Activated T-cell treated with anti-CD3 and anti-CD28 coated beads, Interleukin-2, amount 50 U/mL, for 4 hours (primary cell): ENCODE measurements around the gene CXCR6. TPM values are rescaled to one million over a fixed set of nuclear protein-coding genes. Genes with fewer than 3 reads are reported as not detected.

Experiments
- ATAC-seq, 2 donors: fragments of 200-7000 bp; cut with Tn5 transposase; one replicate each; pipeline ENCODE4 v1.10.0; 2021
- DNase-seq: peaks from one replicate; pipeline ENCODE4 v3.0.0-alpha.2; 2020
- H3K27me3 Mint-ChIP-seq: one replicate; pipeline ENCODE4 v1.8.0; 2021; ENCODE audit warnings: low read depth, mixed read lengths
- H3K36me3 Mint-ChIP-seq: one replicate; pipeline ENCODE4 v1.8.0; 2022; ENCODE audit warnings: mixed read lengths; ENCODE audit not compliant: insufficient read depth
- H3K4me1 Mint-ChIP-seq: one replicate; pipeline ENCODE4 v1.8.0; 2021; ENCODE audit warnings: low read depth, mixed read lengths
- H3K4me3 Mint-ChIP-seq: one replicate; pipeline ENCODE4 v1.8.0; 2021; ENCODE audit warnings: mild to moderate bottlenecking, moderate library complexity, mixed read lengths
- H3K9me3 Mint-ChIP-seq: one replicate; pipeline ENCODE4 v1.8.0; 2021; ENCODE audit warnings: mixed read lengths
- total RNA-seq, 3 donors: library from RNA; stranded (reverse); gene quantifications; one replicate each; pipeline ENCODE4 v1.2.1, GENCODE V29; 2021

CXCR6 gene
- total RNA-seq, 3 donors from 2014 or later, result 1.4 to 2.6 (median 1.6) TPM

DNA sequence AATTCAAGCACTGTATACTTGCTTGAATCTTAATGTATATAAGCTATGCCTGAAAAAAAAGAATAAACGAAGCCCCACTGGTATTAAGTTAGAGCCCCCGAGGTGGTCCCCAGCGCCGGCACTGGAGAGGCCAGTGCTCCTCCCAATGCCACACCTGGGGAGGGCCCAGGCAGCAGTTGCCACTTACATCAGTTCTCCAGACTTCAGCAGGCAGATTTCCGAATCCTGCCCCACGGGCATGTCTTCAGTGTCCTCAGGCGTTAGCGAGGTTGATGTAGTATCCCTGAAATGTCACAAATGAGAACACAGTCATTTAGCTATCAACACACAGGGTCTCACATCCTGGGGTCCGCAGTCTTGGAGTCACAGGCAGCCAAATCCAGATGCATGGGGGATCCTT, 7.0 kb upstream of the CXCR6 start:
- Mint-ChIP-seq H3K4me1 (peaks cover 18% of the 10 kb centered on the region), H3K36me3 (peaks cover 46% of the 10 kb centered on the region), H3K9me3 (no peaks in the 10 kb centered on the region), H3K27me3 (no peaks in the 10 kb centered on the region), H3K4me3 (no peak overlapping the region)
- no peak for ATAC-seq
- DNase-seq, result no peak

DNA sequence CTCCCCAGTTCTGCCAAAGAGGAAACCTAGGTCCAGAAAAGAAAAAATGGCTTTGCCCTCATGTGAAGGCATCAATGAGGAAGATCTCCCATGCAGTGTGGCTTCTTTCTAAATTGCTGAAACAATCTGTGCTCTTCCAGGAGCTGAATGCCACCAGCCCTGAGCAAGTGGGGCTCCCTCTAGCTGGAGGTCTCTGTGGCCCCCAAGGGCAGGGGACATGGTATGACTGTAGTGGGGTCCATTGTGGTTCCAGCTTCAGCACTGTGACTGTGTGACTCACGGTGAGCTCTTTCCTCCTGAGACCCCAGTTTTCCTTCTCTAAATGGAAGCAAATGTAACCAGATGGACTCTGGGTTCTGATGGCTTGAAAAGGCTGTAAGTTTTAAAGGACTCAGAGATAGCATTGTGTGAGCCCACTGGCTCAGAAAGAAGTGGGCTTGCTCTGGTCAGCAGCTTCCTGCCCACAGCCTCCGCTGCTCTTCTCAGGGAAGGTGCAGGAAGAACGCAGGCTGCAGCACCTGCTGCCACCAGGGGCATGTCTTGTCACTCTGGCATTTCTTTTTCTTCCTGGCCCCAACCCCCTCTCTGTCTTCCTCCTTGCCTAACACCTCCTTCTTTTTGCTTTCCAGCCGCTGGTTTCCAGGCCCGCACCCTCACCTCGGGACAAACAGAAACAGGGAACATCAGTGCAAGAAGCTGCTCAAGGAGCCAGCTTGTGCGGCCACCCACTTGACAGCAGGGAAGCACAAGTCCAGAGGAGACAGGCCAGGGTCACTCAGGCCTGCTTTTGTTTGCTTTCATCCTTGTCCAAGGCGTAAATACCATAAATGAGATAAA, 5.8 kb upstream of the CXCR6 start:
- Mint-ChIP-seq H3K4me1 (peaks cover 26% of the 10 kb centered on the region), H3K27me3 (no peaks in the 10 kb centered on the region), H3K4me3 (no peak overlapping the region), H3K36me3 (peaks cover 40% of the 10 kb centered on the region), H3K9me3 (no peaks in the 10 kb centered on the region)
- no peak for ATAC-seq
- DNase-seq, result no peak

DNA sequence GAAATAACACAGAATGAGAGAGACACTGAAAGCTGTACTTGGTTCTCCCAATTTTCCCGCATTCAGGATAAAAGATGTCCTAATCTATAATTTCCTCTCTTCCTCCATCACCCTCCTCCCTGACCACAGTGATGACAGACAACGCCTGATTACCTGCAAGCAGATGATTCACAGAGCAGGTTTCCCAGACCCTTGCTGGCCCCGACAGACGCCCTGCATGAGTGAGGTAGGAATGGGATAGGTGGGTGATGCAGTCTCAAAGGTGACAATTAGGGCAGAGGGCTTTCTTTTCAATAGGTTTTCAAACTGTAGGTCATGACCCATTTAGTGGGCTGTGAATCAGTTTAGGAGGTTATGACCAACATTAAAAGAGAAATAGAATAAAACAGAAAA, 5.2 kb upstream of the CXCR6 start:
- no peaks in the 10 kb centered on the region for H3K27me3 Mint-ChIP-seq
- no peak overlapping the region for H3K4me3 Mint-ChIP-seq
- DNase-seq (no peak), ATAC-seq (no peak)
- H3K9me3 Mint-ChIP-seq, result no peaks in the 10 kb centered on the region
- H3K36me3 Mint-ChIP-seq, result peaks cover 36% of the 10 kb centered on the region
- peaks cover 32% of the 10 kb centered on the region for H3K4me1 Mint-ChIP-seq

DNA sequence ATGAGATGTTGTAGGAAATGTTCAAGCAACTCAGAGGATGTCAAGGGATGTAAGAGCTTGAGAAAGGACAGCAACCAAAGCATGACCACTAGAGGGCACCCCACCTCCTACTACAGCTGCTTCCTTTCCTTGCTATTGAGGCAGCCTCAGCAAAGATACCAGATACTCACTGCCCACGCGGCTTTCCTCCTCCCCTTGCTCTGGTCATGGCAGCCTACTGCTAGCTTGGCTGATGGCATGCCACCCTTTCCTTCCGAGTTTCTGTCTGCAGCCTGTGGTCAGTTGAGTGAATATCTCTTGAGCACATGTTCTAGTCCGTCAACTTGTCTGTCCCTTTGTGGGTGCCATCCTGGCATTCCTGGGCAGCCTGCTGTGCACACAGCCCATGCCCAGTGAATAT, 4.4 kb upstream of the CXCR6 start:
- DNase-seq, result peak; percentile 86
- Mint-ChIP-seq H3K4me1 (peaks cover 41% of the 10 kb centered on the region), H3K4me3 (no peak overlapping the region), H3K27me3 (no peaks in the 10 kb centered on the region), H3K36me3 (peaks cover 29% of the 10 kb centered on the region), H3K9me3 (no peaks in the 10 kb centered on the region)
- peak; percentile 55 to 57 for ATAC-seq

DNA sequence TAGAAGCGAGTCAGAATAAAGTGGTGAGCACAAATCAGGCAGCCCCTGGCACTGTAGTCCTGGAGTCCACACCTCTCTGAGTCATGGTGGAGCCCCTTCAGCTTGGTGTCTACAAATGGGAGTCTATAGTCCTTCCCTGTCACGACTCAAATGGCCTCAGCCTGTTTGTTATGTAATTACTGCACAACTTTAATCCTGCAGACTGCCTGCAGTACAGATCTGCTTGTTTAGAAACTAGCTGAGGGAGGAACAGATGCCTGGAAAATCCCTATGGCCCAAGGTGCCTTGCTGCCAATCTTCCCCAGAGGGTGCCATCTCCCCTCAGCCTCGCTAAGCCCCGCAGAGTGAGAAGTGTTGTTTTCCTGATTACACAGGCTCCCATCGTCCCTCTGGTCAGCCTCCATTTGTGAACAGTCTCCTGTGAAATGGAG, 3.9 kb upstream of the CXCR6 start:
- Mint-ChIP-seq H3K9me3 (no peaks in the 10 kb centered on the region), H3K36me3 (peaks cover 24% of the 10 kb centered on the region), H3K27me3 (no peaks in the 10 kb centered on the region), H3K4me3 (no peak overlapping the region), H3K4me1 (peaks cover 42% of the 10 kb centered on the region)
- DNase-seq (no peak), ATAC-seq (no peak)

DNA sequence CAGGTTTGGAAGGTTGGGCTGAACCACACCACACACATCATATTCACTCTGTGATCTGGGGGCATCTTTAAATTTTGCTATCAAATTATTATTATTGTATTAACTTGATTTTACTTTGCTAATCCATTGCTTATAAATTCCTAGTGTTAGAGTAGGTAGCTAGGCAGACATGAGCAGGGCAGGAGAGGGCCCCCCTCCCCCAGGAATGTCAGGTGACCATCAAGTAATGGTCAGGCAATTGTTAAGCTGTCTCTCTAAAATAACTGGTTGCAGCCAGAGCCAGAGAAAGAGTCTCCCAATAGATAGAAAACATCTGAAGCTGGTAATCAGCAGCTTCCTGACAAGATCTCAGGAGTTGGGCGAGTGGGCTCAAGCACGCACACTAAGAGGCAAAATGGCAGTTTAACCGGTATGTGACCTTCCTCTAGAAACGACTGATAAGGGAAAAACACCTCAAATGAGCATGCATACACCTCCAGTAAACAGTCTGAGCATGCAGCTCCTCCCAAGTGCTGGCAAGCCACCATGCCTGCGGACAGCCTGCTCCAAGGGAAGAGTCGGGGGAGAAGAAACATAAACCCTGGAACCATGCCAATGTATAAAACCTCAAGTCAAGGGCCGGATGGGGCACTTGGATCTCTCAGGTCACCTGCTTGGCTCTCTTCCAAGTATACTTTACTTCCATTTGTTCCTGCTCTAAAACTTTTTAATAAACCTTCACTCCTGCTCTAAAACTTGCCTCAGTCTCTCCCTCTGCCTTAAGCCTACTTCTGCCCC, 3.1 kb upstream of the CXCR6 start:
- Mint-ChIP-seq H3K36me3 (peaks cover 17% of the 10 kb centered on the region), H3K4me1 (peaks cover 50% of the 10 kb centered on the region)
- ATAC-seq, result no peak

DNA sequence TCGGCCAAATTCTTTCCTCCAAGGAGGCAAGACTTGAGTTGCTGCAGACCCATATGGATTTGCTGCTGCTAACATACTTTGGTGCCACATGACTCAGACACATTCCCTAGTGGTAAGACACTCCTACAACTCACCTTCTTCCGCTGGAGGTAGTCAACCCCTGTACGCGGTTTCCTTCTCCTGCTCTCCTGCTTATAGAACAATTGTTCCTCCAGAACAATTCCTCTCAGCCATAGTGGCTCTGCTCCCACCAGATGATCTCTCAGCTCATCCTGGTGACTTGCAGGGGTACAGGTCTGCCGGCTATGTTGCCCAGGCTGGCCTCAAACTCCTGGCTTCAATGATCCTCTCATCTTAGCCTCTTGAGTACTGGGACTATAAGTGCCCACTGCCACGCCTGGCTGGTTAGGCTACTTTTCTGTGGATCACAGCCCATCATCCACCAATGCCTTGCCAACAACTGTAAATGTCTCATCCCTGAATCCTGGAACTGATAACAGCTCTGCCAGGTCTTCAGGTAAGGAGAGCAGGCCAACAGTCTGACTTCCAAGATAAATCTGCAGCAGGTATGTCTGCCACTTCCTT, 2.4 kb upstream of the CXCR6 start:
- peaks cover 57% of the 10 kb centered on the region for H3K4me1 Mint-ChIP-seq
- H3K9me3 Mint-ChIP-seq, result no peaks in the 10 kb centered on the region
- peaks cover 13% of the 10 kb centered on the region for H3K36me3 Mint-ChIP-seq
- H3K27me3 Mint-ChIP-seq, result no peaks in the 10 kb centered on the region
- no peak overlapping the region for H3K4me3 Mint-ChIP-seq
- no peak for ATAC-seq
- no peak for DNase-seq

More for the DNA sequence above, 3.1 kb upstream of the CXCR6 start:
- Mint-ChIP-seq H3K9me3 (no peaks in the 10 kb centered on the region), H3K4me3 (no peak overlapping the region), H3K27me3 (no peaks in the 10 kb centered on the region)
- no peak for DNase-seq

DNA sequence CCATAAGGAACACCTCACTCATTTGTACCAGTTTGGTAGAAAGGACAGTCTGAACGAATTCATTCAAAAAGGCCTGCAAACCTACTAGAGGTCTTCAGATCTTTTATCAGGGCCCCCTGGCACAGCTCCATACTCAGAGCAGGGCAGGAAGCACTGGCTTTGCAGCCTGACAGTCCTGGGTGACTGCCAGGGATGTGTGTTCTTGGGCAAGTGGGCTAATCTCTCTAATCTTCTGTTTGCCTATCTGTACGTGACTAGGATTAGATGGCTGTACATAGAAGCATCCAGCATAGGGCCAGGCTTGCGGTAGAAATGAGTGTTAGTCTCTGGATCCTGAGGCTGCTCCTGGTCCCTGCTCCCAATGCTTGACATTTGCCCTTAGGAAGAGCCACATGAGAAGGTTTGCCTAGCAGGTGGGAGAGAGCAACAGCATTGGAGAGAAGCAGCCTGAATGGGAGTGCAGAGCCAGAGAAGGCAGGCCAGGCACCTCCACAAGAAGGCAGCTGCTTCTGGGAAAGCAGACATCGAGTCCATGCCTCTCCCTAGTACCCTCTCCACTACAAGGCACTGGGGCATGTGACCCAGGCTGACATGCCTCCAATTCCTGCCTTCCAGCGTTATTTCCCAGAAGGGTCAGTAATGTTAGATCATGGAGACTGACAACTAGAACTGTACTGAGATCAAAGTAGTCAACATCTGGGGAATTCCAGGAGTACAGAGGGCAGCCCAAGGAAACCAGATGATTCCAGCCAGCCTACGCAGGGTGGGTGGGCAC, 1.0 kb upstream of the CXCR6 start:
- no peak overlapping the region for H3K4me3 Mint-ChIP-seq
- peaks cover 67% of the 10 kb centered on the region for H3K4me1 Mint-ChIP-seq
- ATAC-seq (no peak), DNase-seq (no peak)
- H3K36me3 Mint-ChIP-seq, result peaks cover 22% of the 10 kb centered on the region
- no peaks in the 10 kb centered on the region for H3K27me3 Mint-ChIP-seq
- no peaks in the 10 kb centered on the region for H3K9me3 Mint-ChIP-seq

DNA sequence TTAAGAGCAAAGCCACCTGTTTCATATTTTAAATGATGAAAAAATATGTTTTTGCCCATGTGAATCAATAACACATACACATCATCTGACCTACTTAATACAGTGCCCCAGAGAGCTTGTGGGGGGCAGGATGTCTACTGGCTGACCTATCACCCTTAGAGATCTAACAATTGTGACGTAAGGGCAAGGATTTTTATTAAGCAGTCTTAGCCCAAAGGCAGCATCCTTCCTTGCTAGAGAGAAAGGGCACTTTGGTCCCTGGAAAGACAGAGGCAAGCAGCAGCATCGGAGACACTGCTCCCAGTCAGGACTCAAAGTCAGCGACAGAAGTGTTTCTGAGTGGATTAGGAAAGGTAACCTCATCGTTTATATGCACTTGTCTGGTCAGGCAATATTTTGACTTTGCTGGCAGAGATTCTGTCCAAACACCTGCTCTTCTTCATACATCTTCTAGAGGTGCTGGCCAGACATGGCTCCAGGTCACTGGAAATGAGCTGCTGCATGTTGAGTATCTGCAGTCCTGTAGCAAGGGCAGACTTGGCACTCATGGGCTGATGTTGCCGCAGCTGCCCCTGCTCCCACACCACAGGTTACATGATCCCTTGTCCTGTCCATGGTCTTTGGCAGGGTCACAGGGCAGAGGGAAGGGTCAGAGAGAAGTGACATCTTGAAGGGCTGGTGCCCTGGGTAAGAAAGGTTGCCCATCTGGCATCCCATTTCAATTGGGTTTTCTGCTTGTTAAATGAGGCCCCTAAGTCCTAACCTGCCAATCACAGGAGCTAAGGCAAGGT, 1.8 kb downstream of the CXCR6 start:
- DNase-seq (no peak), ATAC-seq (no peak)
- Mint-ChIP-seq H3K9me3 (no peaks in the 10 kb centered on the region), H3K36me3 (peaks cover 38% of the 10 kb centered on the region), H3K4me3 (peak overlapping the region; percentile 35), H3K27me3 (no peaks in the 10 kb centered on the region), H3K4me1 (peaks cover 71% of the 10 kb centered on the region)

DNA sequence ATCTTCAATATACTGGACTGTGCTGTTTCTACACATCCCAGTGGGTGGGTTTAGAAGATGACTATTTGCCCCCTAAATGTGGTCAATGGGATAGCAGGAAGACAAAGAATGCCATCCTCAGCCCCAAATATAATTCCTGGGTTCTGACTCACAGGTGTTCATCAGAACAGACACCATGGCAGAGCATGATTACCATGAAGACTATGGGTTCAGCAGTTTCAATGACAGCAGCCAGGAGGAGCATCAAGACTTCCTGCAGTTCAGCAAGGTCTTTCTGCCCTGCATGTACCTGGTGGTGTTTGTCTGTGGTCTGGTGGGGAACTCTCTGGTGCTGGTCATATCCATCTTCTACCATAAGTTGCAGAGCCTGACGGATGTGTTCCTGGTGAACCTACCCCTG, 3.0 kb downstream of the CXCR6 start:
- Mint-ChIP-seq H3K27me3 (no peaks in the 10 kb centered on the region), H3K36me3 (peaks cover 39% of the 10 kb centered on the region)
- no peak for DNase-seq

DNA sequence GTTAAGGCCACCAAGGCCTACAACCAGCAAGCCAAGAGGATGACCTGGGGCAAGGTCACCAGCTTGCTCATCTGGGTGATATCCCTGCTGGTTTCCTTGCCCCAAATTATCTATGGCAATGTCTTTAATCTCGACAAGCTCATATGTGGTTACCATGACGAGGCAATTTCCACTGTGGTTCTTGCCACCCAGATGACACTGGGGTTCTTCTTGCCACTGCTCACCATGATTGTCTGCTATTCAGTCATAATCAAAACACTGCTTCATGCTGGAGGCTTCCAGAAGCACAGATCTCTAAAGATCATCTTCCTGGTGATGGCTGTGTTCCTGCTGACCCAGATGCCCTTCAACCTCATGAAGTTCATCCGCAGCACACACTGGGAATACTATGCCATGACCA, 3.6 kb downstream of the CXCR6 start:
- H3K4me3 Mint-ChIP-seq, result no peak overlapping the region
- peaks cover 82% of the 10 kb centered on the region for H3K4me1 Mint-ChIP-seq
- ATAC-seq, result no peak
- no peaks in the 10 kb centered on the region for H3K27me3 Mint-ChIP-seq
- H3K36me3 Mint-ChIP-seq, result peaks cover 43% of the 10 kb centered on the region
- H3K9me3 Mint-ChIP-seq, result no peaks in the 10 kb centered on the region
- no peak for DNase-seq

More for the DNA sequence above, 3.0 kb downstream of the CXCR6 start:
- Mint-ChIP-seq H3K9me3 (no peaks in the 10 kb centered on the region), H3K4me3 (no peak overlapping the region), H3K4me1 (peaks cover 78% of the 10 kb centered on the region)
- ATAC-seq, result no peak

DNA sequence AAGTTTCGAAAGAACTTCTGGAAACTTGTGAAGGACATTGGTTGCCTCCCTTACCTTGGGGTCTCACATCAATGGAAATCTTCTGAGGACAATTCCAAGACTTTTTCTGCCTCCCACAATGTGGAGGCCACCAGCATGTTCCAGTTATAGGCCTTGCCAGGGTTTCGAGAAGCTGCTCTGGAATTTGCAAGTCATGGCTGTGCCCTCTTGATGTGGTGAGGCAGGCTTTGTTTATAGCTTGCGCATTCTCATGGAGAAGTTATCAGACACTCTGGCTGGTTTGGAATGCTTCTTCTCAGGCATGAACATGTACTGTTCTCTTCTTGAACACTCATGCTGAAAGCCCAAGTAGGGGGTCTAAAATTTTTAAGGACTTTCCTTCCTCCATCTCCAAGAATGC, 4.1 kb downstream of the CXCR6 start:
- no peak overlapping the region for H3K4me3 Mint-ChIP-seq
- H3K4me1 Mint-ChIP-seq, result peaks cover 80% of the 10 kb centered on the region
- peaks cover 48% of the 10 kb centered on the region for H3K36me3 Mint-ChIP-seq
- no peaks in the 10 kb centered on the region for H3K9me3 Mint-ChIP-seq
- no peaks in the 10 kb centered on the region for H3K27me3 Mint-ChIP-seq
- no peak for ATAC-seq
- no peak for DNase-seq

DNA sequence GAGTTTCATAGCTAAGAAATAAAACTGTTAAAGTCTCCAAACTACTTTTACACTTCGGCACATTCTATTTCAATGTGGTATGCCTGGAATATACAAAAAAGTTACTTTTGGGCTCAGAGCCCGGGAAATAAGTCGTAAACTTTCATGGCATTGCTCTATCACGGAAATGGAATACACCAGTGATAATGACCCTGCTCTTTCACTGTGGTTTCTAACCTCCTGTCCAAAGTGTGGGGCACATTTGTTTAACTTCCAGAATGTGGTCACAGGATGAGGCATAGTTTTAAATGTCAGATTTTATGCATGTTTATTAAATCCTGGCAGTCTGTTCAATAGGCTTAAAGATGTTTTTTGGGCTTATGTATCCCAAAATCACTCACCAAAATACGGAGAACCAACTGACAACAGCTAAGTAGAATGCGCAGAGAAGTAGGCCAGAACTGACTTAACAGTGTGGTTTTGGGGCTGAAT, 5.1 kb downstream of the CXCR6 start:
- no peaks in the 10 kb centered on the region for H3K9me3 Mint-ChIP-seq
- peaks cover 56% of the 10 kb centered on the region for H3K36me3 Mint-ChIP-seq
- DNase-seq, result no peak
- H3K4me1 Mint-ChIP-seq, result peaks cover 74% of the 10 kb centered on the region
- no peaks in the 10 kb centered on the region for H3K27me3 Mint-ChIP-seq
- H3K4me3 Mint-ChIP-seq, result no peak overlapping the region
- ATAC-seq, result no peak
